Stimulated activated naive CD4-positive, alpha-beta T cell treated with Interleukin-2 at 50 U/mL for 16 hours (primary cell): ENCODE data around the gene ITGB8.
"Not testable (repeated sequence)": the region's sequence is repeated elsewhere in the genome, so short reads cannot be mapped to it uniquely, and the experiment has no call there.

ENCODE experiments used
- DNase-seq: peaks from one replicate; lab custom pipeline; 2025; lab: John Stamatoyannopoulos, UW

Gene ITGB8

GRCh38 chr7:20330239-20330927, at the start of gene ITGB8:
ITGB8 (plus strand) TSS chr7:20330900; CDS start chr7:20331807, 907 bp downstream.
- DNase-seq: peak; percentile 63

- no peak for DNase-seq
Measured at GRCh38 chr7:20282959-20283358, 47.7 kb upstream of the ITGB8 start.

- DNase-seq: no peak
Measured at GRCh38 chr7:20283385-20283784, 47.3 kb upstream of the ITGB8 start.

- DNase-seq: no peak
Measured at GRCh38 chr7:20284003-20284770, 46.5 kb upstream of the ITGB8 start.

GRCh38 chr7:20284771-20285143, 45.9 kb upstream of the ITGB8 start:
- DNase-seq: no peak

- DNase-seq: no peak
Measured at GRCh38 chr7:20287317-20287716, 43.4 kb upstream of the ITGB8 start.

- no peak for DNase-seq
Measured at GRCh38 chr7:20288036-20288435, 42.7 kb upstream of the ITGB8 start.

GRCh38 chr7:20290505-20291111, 40.1 kb upstream of the ITGB8 start:
- DNase-seq: no peak

GRCh38 chr7:20293336-20293735, 37.4 kb upstream of the ITGB8 start:
- DNase-seq: no peak

- DNase-seq: no peak
Measured at GRCh38 chr7:20296444-20296843, 34.3 kb upstream of the ITGB8 start.

- DNase-seq: no peak
Measured at GRCh38 chr7:20296901-20297300, 33.8 kb upstream of the ITGB8 start.

- DNase-seq: no peak
Measured at GRCh38 chr7:20298486-20298901, 32.2 kb upstream of the ITGB8 start.

GRCh38 chr7:20299145-20299544, 31.6 kb upstream of the ITGB8 start:
- DNase-seq: no peak

GRCh38 chr7:20299647-20300312, 30.9 kb upstream of the ITGB8 start:
- no peak for DNase-seq

GRCh38 chr7:20301311-20301939, 29.3 kb upstream of the ITGB8 start:
- DNase-seq: no peak

- not testable (repeated sequence) for DNase-seq
Measured at GRCh38 chr7:20302300-20302699, 28.4 kb upstream of the ITGB8 start.

- DNase-seq: no peak
Measured at GRCh38 chr7:20302891-20303290, 27.8 kb upstream of the ITGB8 start.

GRCh38 chr7:20304366-20304765, 26.3 kb upstream of the ITGB8 start:
- no peak for DNase-seq

- no peak for DNase-seq
Measured at GRCh38 chr7:20305726-20306125, 25.0 kb upstream of the ITGB8 start.

- no peak for DNase-seq
Measured at GRCh38 chr7:20306180-20306946, 24.3 kb upstream of the ITGB8 start.

- DNase-seq: no peak
Measured at GRCh38 chr7:20307119-20307518, 23.6 kb upstream of the ITGB8 start.
